ENCODE data around the gene ITIH5. TPM values are rescaled to one million over a fixed set of nuclear protein-coding genes. Genes with fewer than 3 reads are reported as not detected.
"Not testable (repeated sequence)": the region's sequence is repeated elsewhere in the genome, so short reads cannot be mapped to it uniquely, and the experiment has no call there.

Gene ITIH5
- total and polyA plus RNA-seq, 4 experiments from 2014 or later = not detected

DNA sequence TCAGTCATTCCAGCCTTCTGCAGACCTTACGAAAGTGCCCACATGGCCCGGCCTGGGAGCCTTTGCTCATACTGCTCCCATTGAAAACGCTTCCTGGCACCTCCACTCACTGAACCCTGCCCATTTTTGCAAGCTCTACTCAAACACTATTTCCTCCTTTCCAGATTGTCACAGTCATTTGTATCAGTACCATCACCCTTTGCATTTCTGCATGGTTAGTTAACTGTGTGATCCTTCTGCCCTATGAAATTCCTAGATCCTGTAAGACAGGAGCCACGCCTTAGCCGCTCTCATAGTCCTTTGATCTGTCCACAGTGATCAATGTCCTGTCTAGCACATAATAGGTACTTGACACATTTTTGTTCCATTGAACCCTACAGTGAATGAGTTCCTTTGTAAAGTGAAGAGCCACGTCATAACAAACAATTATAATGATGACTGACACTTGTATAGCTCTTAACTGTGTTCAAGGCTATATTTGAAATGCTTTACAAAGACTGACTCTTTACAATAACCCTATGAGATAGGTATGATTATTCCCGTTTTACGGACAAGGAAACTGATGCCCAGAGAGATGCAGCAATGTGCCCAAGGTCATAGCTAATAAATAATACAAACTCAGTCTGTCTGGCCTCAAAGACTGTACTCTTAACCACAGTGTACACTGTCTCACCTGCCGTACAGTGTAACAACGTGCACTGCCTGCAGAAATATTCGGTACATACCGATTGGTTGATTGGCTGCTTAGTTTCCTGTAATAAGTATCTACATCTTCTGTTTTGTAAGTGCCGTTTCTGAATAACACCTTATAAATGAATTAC lies 19.8 kb upstream of the ITIH5 start:
- H3K4me3 Mint-ChIP-seq = peak overlapping the region in 1 of 8 donors; percentile 64
- CTCF ChIA-PET (ENCODE audit: partially characterized antibody) = interaction anchor here (0.7 to 6.8 kb wide), 21 partner anchors 10 to 770 kb away, joined by 3 to 113 read pairs (median 4); partner anchors contain the start of genes ATP5F1C, ITIH5 and KIN

DNA sequence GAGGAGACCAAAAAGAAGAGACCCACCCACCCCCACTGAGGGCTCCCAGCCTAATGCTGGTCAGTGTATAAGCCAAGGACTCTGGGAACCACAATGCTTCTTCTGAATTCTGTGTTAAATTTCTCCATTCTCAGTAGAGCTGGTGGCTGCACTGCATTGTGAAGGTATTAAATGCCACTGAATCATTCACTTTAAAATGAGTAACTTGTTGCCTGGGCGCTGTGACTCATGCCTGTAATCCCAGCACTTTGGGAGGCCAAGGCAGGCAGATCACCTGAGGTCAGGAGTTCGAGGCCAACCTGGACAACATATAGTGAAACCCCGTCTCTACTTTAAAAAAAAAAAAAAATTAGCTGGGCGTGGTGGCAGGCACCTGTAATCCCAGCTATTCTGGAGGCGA lies 13.3 kb upstream of the ITIH5 start:
- H3K4me1 Mint-ChIP-seq; H3K9me3 ChIP-seq (ENCODE audit: control insufficient read depth in 1 of 2, low read length in 2 of 2); H3K36me3 ChIP-seq (ENCODE audit: insufficient read depth, low read length); DNase-seq; POLR2A ChIA-PET (ENCODE audit: partially characterized antibody); H3K27me3 ChIP-seq (ENCODE audit: insufficient read depth, low read length); H3K27ac ChIP-seq (ENCODE audit: low read depth, low read length); H3K4me3 ChIP-seq (ENCODE audit: low read length in 2 of 2); H3K36me3 Mint-ChIP-seq; H3K4me3 Mint-ChIP-seq; H3K4me1 ChIP-seq (ENCODE audit: insufficient read depth, low read length); H3K27ac Mint-ChIP-seq: not testable (repeated sequence)
- intact Hi-C loops (cut with micrococcal nuclease) = loop anchor here (10.0 kb wide), 1 partner anchor 415 kb away; no protein-coding TSS in a partner anchor
- CTCF ChIA-PET (ENCODE audit: partially characterized antibody) = interaction anchor here (0.7 kb wide), 1 partner anchor 76 kb away, joined by 3 read pairs; no protein-coding TSS in a partner anchor
- Mint-ChIP-seq H3K27me3 (peaks cover 17 to 23% of the 10 kb centered on the region in 2 donors), H3K9me3 (peaks cover 0 to 23% (median 8%) of the 10 kb centered on the region in 8 donors)

More for the DNA sequence above, 19.8 kb upstream of the ITIH5 start:
- H3K27ac ChIP-seq (ENCODE audit: low read depth, low read length) = no peak overlapping the region
- no peaks in the 10 kb centered on the region for H3K27me3 ChIP-seq (ENCODE audit: insufficient read depth, low read length)
- H3K4me1 ChIP-seq (ENCODE audit: insufficient read depth, low read length) = no peaks in the 10 kb centered on the region
- H3K9me3 ChIP-seq (ENCODE audit: control insufficient read depth in 1 of 2, low read length in 2 of 2) = no peaks in the 10 kb centered on the region
- no peak for DNase-seq
- intact Hi-C loops (cut with micrococcal nuclease) = loop anchor here (2.0 to 10.0 kb wide), 3 partner anchors 262 to 1616 kb away; no protein-coding TSS in a partner anchor
- H3K4me1 Mint-ChIP-seq = peaks cover 3 to 5% (median 3%) of the 10 kb centered on the region in 4 donors
- peak overlapping the region in 2 of 7 donors; percentile 54 to 73 for H3K27ac Mint-ChIP-seq
- H3K36me3 Mint-ChIP-seq = peaks cover 0 to 4% of the 10 kb centered on the region in 2 donors
- peaks cover 0 to 35% (median 16%) of the 10 kb centered on the region in 8 donors for H3K9me3 Mint-ChIP-seq
- H3K27me3 Mint-ChIP-seq = peaks cover 2 to 13% of the 10 kb centered on the region in 2 donors
- no peak overlapping the region for H3K4me3 ChIP-seq (ENCODE audit: low read length in 2 of 2)
- H3K36me3 ChIP-seq (ENCODE audit: insufficient read depth, low read length) = no peaks in the 10 kb centered on the region
- POLR2A ChIA-PET (ENCODE audit: partially characterized antibody) = no interaction called here

DNA sequence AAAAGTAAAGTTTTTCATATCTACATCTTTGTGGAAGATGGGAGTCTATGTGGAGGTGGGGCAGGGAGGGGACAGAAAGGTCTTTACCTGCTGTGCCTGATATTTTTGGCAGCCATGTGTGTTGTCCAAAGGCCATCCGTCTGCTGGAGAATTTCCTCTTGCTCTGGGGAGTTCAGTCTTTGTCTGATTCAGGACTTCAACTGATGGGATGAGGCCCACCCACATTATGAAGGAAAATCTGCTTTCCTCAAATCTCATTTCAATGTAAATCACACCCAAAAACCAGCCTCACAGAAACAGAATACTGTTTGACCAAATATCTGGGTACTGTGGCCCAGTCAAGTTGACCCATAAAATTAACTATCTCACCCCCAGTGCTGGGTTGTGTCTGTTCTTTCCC lies 12.5 kb upstream of the ITIH5 start:
- Mint-ChIP-seq H3K9me3 (peaks cover 0 to 21% (median 8%) of the 10 kb centered on the region in 8 donors), H3K27me3 (peaks cover 19 to 25% of the 10 kb centered on the region in 2 donors), H3K36me3 (no peaks in the 10 kb centered on the region), H3K27ac (no peak overlapping the region), H3K4me1 (no peaks in the 10 kb centered on the region), H3K4me3 (no peak overlapping the region)
- intact Hi-C loops (cut with micrococcal nuclease) = no loop called here
- DNase-seq = no peak
- CTCF ChIA-PET (ENCODE audit: partially characterized antibody) = interaction anchor here (4.4 kb wide), 1 partner anchor 7 kb away, joined by 25 read pairs; no protein-coding TSS in a partner anchor
- Histone ChIP-seq H3K4me1 (ENCODE audit: insufficient read depth, low read length) (no peaks in the 10 kb centered on the region), H3K27ac (ENCODE audit: low read depth, low read length) (no peak overlapping the region), H3K27me3 (ENCODE audit: insufficient read depth, low read length) (no peaks in the 10 kb centered on the region), H3K36me3 (ENCODE audit: insufficient read depth, low read length) (no peaks in the 10 kb centered on the region), H3K4me3 (ENCODE audit: low read length in 2 of 2) (no peak overlapping the region), H3K9me3 (ENCODE audit: control insufficient read depth in 1 of 2, low read length in 2 of 2) (no peaks in the 10 kb centered on the region)
- POLR2A ChIA-PET (ENCODE audit: partially characterized antibody) = no interaction called here

DNA sequence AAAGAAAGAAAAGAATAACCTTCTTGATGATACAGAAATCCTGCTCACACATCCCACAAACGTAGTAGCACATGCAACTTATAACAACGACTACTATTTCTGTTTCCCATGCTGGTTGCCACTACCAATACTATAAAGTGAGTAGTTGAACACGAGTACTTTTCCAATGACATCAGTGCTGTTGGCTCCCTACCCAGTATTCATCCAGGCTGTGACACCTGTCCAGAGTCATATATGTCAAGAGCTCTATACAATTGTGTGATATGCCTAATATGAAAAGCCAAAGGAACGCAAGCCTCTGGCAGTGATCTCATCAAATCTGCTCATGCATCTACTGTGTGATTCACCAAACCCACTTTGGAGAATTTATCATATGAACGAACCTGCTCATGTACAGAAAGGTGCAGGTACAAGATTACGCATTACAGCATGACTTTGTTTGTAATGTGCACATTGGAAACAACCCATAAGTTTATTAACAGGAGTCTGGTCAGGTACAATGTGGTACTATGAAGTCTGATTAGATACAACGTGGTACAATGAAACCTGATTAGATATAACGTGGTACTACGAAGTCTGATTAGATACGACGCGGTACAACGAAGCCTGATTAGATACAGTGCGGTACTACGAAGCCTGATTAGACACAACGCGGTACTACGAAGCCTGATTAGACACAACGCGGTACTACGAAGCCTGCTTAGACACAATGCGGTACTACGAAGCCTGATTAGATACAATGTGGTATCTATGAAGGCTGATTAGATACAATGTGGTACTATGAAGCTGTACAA lies 5.8 kb upstream of the ITIH5 start:
- Mint-ChIP-seq H3K9me3 (peaks cover 0 to 4% (median 0%) of the 10 kb centered on the region in 8 donors), H3K27me3 (peaks cover 42 to 57% of the 10 kb centered on the region in 2 donors), H3K4me1 (peaks cover 2 to 9% (median 4%) of the 10 kb centered on the region in 4 donors), H3K4me3 (no peak overlapping the region), H3K27ac (no peak overlapping the region), H3K36me3 (no peaks in the 10 kb centered on the region)
- Histone ChIP-seq H3K36me3 (ENCODE audit: insufficient read depth, low read length) (no peaks in the 10 kb centered on the region), H3K4me3 (ENCODE audit: low read length in 2 of 2) (no peak overlapping the region), H3K4me1 (ENCODE audit: insufficient read depth, low read length) (no peaks in the 10 kb centered on the region), H3K9me3 (ENCODE audit: control insufficient read depth in 1 of 2, low read length in 2 of 2) (no peaks in the 10 kb centered on the region), H3K27me3 (ENCODE audit: insufficient read depth, low read length) (peaks cover 4% of the 10 kb centered on the region), H3K27ac (ENCODE audit: low read depth, low read length) (no peak overlapping the region)
- POLR2A ChIA-PET (ENCODE audit: partially characterized antibody) = no interaction called here
- intact Hi-C loops (cut with micrococcal nuclease) = no loop called here
- CTCF ChIA-PET (ENCODE audit: partially characterized antibody) = no interaction called here
- no peak for DNase-seq

DNA sequence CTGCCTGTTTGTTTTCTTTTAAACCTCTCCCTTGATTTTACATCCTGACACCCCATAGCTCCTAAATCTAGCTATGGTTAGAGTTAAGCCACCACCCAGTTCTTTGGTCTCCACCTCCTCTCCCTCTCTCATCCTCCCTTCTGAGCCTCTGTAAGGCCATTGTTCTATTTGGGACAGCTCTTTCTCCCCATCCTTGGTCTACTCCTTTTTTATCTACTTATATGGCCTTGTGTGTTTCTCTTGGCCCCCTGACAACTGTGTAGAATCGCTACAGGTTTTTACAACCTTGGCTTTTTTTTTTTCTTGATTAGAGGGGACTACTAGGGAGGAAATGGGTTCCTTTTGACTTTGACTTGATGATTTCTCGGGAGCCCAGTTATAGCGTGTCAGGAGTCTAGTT lies 3.4 kb upstream of the ITIH5 start:
- Histone ChIP-seq H3K27me3 (ENCODE audit: insufficient read depth, low read length) (peaks cover 12% of the 10 kb centered on the region), H3K36me3 (ENCODE audit: insufficient read depth, low read length) (no peaks in the 10 kb centered on the region), H3K9me3 (ENCODE audit: control insufficient read depth in 1 of 2, low read length in 2 of 2) (no peaks in the 10 kb centered on the region), H3K4me3 (ENCODE audit: low read length in 2 of 2) (no peak overlapping the region), H3K4me1 (ENCODE audit: insufficient read depth, low read length) (peaks cover 8% of the 10 kb centered on the region), H3K27ac (ENCODE audit: low read depth, low read length) (no peak overlapping the region)
- intact Hi-C loops (cut with micrococcal nuclease) = no loop called here
- Mint-ChIP-seq H3K9me3 (peaks cover 0 to 2% (median 0%) of the 10 kb centered on the region in 8 donors), H3K27me3 (peaks cover 45 to 56% of the 10 kb centered on the region in 2 donors), H3K4me1 (peaks cover 7 to 23% (median 14%) of the 10 kb centered on the region in 4 donors), H3K4me3 (peak overlapping the region in 1 of 8 donors; percentile 35), H3K27ac (no peak overlapping the region), H3K36me3 (no peaks in the 10 kb centered on the region)
- CTCF ChIA-PET (ENCODE audit: partially characterized antibody) = interaction anchor here (1.3 kb wide), 1 partner anchor 15 kb away, joined by 5 read pairs; no protein-coding TSS in a partner anchor
- DNase-seq = no peak
- POLR2A ChIA-PET (ENCODE audit: partially characterized antibody) = no interaction called here

DNA sequence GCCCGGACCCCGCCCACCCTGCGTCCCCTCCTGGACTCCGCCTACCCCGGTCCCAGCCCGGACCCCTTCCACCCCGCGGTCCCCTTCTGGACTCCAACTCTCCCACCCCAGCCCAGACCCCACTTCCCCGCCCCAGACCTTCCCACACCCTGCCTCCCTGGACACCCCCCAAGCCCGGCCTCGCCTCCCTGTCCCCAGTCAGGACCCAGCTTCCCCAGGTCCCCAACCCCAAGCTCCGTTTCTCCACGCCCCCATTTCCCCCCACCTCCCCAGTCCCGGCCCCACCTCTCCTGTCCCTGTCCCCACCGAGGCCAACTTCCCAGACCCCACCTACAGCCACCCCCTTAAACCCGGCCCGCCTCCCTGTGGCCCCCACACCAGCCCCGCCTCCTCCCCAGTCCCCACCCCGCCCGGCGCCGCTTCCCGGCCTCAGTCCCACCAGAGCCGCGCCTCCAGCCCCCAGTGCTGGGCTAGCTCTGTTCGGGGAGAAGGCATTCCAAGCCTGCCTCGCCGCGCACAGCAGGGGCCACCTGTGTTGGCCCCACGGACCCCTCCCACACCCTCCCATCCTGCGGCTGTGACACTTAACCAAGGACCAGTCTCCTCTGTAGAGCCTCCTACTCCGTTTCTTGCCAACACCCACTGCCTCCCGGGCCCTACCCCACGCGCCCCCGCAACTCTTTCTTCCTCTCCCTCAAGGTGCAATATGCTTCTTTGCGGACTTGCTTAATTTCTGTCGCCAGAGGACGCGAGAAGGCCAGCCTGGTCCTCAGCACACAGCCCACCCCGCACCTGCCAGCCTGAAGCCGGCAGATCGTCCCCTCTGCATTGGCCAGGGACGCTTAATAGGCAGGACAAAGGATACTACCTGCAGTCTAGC lies 736 bp upstream of the ITIH5 start:
- no peaks in the 10 kb centered on the region for H3K9me3 ChIP-seq (ENCODE audit: control insufficient read depth in 1 of 2, low read length in 2 of 2)
- no peak for DNase-seq
- H3K27ac ChIP-seq (ENCODE audit: low read depth, low read length) = no peak overlapping the region
- peaks cover 0 to 2% (median 0%) of the 10 kb centered on the region in 8 donors for H3K9me3 Mint-ChIP-seq
- H3K36me3 Mint-ChIP-seq = no peaks in the 10 kb centered on the region
- peaks cover 8% of the 10 kb centered on the region for H3K4me1 ChIP-seq (ENCODE audit: insufficient read depth, low read length)
- POLR2A ChIA-PET (ENCODE audit: partially characterized antibody) = no interaction called here
- H3K27ac Mint-ChIP-seq = no peak overlapping the region
- no peak overlapping the region for H3K4me3 ChIP-seq (ENCODE audit: low read length in 2 of 2)
- H3K36me3 ChIP-seq (ENCODE audit: insufficient read depth, low read length) = no peaks in the 10 kb centered on the region
- peaks cover 12% of the 10 kb centered on the region for H3K27me3 ChIP-seq (ENCODE audit: insufficient read depth, low read length)
- peaks cover 7 to 24% (median 14%) of the 10 kb centered on the region in 4 donors for H3K4me1 Mint-ChIP-seq
- H3K4me3 Mint-ChIP-seq = peak overlapping the region; percentile 29 to 95 (median 80)
- intact Hi-C loops (cut with micrococcal nuclease) = no loop called here
- H3K27me3 Mint-ChIP-seq = peaks cover 38 to 52% of the 10 kb centered on the region in 2 donors
- CTCF ChIA-PET (ENCODE audit: partially characterized antibody) = no interaction called here

Data from CD4-positive, alpha-beta memory T cell (primary cell).